Measurements from ENCODE around the gene DGKA.
"Not testable (repeated sequence)": the region's sequence is repeated elsewhere in the genome, so short reads cannot be mapped to it uniquely, and the experiment has no call there.

The DGKA gene

DNA sequence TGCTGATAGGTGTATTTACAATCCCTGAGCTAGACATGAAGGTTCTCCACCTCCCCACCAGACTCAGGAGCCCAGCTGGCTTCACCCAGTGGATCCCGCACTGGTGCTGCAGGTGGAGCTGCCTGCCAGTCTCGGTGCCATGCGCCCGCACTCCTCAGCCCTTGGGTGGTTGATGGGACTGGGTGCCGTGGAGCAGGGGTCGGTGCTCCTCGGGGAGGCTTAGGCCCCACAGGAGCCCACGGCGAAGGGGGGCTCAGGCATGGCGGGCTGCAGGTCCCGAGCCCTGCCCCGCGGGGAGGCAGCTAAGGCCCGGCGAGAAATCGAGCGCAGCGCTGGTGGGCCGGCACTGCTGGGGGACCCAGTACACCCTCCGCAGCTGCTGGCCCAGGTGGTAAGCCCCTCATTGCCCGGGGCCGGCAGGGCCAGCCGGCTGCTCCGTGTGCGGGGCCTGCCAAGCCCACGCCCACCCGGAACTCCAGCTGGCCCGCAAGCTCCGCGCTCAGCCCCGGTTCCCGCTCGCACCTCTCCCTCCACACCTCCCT is 69.1 kb downstream of the DGKA start:
- DNase-seq = not testable (repeated sequence)

DNA sequence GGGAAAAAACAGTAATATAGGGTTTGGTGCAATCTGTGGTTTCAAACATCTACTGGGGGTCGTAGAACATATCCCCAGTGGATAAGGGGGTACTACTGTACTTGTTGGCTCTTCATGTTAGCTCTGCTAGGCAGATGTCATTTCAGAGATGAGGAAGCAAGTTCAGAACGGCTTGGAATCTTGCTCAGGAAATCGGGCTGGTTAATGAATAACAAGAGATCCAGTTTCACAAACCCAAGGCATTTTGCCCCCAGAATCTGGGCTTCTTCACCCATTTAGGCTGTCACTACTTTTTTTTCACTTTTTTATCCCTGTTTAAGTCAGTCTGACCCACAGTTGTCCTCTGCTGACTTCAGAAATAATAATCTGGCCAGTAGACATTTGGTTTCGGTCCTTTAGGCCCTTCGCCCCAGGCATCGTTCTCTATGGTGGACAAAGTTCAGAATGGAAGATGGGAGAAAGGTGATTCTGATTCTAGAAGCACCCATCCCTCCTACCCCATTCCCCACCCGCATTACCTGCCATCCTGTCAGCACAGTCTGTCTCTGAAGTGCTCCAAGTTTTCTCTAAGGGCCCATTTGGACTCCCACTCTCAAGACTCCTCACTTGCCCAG is 70.6 kb downstream of the DGKA start:
- DNase-seq = no peak

DNA sequence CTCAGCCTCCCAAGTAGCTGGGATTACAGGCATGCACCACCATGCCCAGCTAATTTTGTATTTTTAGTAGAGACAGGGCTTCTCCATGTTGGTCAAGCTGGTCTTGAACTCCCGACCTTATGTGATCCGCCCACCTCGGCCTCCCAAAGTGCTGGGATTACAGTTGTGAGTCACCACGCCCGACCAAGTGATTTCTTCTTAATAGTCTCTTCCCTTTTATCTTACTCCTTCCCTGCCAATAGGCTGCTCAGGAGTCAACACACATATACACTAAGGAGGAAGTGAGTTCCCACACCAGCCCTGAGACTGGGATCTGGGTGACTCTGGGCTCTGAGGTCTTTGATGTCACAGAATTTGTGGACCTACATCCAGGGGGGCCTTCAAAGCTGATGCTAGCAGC is 72.4 kb downstream of the DGKA start:
- DNase-seq = not testable (repeated sequence)
